Measurements from ENCODE around the gene FSTL4. TPM values are rescaled to one million over a fixed set of nuclear protein-coding genes. Genes with fewer than 3 reads are reported as not detected.

Gene FSTL4
- total RNA-seq, 1 donor from 2014 or later = not detected

DNA sequence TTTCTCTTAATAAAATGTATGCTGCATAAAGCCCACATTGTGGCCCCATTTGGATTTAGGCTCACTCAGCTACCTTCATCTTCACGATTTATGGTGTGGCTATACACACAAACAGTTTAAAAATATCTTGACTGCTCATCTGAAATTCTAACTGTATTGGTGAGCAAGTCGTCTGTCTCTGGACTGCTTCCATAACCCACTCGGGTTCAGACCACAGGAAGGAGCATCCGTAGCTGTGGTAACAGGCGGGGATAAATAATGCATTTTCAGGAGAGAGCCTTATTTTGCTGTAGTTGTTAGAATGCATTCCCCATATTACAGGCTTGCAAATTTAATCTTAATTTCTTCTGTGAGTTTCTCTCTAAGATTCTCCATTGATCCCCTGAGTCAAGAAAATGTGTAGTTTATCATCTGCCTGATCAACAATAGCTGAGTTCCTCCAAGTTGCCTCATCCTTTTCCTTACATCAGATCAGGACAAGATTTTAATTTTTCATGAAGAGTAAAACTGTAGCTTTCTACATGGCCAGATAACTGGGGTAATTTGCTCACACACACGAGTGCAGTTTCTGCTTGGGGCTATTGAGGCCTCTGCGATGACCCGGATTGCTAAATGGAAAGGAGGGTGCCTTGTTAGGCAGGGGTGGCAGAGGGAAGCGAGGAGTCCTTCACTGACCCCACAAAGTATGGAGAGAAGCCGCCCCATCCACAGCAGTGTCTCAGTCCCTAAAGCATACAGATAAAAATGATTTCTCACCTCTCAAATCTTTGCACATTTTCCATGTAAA, 133.9 kb downstream of the FSTL4 start:
- no peak for DNase-seq (ENCODE audit: low read depth)

DNA sequence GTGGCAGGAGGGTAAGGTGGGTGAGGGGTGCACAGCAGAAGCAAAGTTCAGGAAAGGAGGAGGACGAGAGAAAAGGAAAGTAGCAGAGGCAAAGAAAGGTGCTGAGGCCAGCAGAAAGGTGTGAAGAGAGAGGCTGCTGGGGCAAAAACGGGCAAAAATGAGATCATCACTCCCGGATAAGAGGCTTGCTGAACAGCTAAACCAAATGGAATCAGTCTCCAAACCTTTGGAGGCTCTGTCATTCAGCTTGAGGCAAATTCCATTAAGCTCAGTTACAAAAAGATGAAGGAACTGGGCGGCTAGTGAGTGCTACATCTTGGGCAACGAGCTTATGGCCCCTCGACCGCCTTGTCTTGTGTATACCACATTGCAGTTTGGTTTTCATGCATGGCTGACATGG, 136.4 kb downstream of the FSTL4 start:
- DNase-seq (ENCODE audit: low read depth) = no peak

DNA sequence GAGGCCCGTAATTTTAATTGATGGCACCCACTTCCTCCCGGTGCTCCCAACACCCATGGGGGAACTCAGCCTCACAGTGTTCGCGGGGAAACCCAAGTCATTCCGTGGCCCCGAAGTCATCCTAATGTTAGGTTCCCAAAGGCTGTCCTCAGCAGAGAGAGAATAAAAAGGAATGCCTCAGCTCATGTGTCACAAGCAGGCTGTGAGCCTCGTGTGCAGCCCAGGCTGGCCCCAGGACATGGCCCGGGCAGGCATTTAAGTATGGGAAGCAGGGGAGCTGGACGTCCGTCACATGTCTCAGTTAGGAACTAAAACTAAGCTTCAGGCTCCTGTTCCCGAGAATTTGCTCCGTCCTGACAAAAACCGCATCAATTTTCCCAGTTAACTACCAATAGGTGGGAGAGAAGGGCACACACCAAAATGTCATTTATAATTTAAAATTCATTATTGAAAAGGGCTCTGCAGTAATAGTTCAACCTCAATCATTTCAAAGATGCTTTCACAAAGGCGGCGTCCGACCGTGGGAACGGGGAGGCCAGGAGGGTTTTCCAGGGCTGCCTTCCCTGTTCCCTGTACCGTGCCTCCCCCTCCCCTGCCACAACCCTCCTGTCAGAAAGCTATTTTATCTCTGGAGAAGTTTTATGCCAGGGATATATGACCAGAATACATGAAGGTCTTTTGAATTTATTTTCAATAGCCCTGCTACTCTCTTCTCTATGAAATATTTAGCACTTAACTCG, 137.3 kb downstream of the FSTL4 start:
- no peak for DNase-seq (ENCODE audit: low read depth)

DNA sequence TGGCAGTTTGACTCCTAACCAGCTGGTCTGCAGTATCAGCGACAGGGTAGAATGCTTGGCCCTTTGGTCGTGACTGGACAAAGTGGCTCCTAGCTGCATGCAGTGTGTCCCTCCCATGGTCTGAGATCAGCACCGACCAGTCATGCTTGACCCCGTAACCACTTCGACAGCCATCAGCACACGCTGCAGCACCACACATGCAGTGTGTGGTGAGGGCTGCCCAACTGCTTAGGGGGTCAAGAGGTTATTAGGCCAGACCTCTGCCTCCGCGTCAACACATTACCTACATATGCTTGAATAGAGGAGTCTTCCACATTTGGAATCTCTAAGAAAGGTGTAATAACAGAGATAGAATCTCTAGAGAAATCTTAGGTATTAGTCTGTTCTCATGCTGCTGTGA, 139.1 kb downstream of the FSTL4 start:
- DNase-seq (ENCODE audit: low read depth) = no peak

DNA sequence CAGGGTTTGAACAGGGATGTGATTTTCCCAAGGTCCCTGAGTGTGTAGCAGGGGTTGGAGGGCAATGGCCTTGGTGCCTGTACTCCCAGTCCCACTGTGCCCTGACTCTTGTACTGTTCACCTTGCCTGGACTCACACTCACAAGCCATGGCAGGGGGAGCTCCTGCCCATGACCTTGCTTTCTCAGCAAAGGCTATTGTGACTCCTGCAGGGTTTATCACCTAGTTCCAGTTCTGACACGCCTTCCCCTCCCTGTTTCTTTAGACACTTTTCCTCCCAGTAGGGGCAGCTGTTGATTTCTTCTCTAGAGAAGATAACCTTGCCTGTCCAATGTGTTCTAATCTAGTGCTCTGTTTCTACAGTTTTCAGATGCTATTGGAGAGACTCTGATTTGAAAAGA, 139.5 kb downstream of the FSTL4 start:
- DNase-seq (ENCODE audit: low read depth) = no peak

DNA sequence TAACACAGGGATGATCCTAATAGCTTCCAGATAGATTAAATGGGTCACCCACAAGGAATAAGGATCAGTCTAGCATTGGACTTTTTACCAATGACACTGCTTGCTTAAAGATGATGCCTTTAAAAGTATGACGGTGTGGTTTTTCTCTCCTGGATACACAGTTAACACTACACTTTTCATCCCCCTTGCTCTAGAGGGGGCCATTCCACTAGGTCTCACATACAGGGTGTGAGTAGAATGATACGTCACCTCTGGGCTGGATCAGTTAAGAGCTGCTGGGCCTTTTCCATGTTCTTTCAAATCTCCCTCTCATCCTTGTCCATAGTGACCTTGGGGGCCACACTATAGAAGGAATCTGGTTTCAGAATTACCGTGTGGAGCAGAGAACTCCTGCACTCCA, 140.6 kb downstream of the FSTL4 start:
- no peak for DNase-seq (ENCODE audit: low read depth)

DNA sequence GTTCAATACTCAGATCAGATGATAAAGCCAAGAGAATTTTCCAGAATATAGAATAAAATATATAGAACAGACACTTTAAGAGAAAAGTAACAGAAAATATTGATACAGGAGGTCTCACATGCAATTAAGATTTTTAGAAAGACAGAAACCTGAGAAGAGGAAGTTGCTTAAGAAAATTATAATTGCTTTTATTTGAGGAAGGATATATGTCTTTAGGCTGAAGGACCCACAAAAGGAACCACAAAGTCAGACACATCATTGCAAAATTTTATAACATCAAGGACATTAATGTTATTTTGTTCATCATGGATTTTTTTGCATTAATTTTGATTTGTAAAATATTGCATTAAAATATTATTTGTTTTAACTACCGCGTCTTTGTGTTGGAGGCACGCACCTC, 141.5 kb downstream of the FSTL4 start:
- no peak for DNase-seq (ENCODE audit: low read depth)

DNA sequence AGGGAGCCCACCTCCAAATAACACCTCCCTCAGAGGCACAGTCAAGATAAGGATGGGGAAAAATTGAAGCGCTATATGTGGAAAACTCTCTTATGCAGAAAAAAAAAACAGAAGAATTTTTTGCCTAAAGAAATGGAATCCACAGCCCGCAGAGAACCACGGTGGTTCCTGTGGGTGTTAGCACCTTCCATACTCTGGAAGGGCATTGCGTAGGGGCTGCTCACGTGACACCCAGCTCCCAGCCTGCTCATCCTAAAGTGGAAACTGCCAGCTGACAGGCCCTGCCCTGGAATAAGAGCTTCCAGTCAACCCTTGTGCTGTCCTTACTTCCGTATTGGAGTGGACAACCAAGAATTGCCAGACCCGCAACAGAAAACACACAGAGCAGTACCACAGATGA, 142.5 kb downstream of the FSTL4 start:
- DNase-seq (ENCODE audit: low read depth) = no peak

DNA sequence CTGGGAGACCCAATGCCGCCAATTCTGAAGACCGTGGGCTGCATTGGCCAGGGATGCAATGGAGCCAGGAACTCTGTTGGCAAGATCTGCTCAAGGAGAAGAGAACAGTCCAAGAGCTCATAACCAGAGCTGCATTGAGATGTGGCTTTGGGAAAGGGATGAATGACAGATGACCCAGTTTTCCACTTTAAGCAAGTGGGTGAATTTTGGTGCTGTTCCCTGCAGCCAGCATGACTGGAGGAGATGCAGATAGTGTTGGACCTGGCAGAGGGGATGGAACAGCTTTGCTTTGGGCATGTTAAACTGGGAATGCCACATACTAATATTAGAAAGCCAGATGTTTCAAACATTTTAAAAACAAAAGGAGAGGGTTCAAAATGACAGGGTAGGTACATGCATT, 143.1 kb downstream of the FSTL4 start:
- no peak for DNase-seq (ENCODE audit: low read depth)

DNA sequence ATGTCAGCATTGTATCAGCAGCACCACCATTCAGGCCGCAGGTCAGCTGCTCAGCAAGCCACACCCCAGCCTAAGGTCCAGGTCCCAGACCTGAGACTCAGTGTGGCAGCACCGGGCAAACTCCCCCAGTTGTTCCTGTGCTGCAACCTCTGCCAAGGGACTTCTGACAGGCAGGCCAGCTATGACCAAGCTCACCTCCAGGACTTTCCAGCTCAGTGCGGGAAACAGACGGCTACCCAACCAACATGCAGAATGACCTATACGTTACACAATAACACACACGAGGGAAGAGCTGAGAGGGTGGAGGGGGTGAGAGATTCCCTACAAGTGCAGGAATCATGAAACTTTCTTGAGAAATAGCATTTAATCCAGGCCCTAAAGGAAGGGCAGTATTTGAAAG, 143.7 kb downstream of the FSTL4 start:
- no peak for DNase-seq (ENCODE audit: low read depth)

DNA sequence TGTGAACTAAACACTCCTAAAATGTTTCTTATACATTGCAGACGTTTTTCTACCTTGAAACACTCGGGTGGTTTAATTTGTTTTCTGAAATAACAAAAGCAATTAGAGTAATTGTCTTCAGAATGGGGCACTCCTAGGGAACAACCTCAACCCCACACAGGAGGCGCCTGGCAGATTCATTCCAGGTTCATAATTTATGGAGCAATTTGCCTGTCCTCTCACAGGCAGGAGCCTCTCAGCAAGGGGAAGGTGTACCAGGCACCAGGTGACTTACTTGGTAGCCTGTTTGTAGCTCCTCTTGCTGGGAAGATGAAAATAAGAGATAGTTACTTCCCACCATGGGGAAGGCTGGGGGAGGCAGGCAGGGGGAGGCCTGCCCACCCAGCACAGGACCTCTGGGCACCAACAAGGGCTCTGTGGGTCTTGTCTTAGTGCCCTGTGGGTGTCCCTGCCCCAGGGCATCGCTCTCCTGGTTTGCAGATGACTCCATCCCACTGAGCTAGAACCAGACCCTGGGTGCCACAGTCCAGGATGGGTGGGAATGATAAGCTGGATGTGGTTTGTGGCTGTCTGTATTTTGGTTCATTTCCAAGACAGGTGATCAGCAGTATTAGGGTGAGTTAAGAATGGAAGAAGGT, 144.4 kb downstream of the FSTL4 start:
- no peak for DNase-seq (ENCODE audit: low read depth)

DNA sequence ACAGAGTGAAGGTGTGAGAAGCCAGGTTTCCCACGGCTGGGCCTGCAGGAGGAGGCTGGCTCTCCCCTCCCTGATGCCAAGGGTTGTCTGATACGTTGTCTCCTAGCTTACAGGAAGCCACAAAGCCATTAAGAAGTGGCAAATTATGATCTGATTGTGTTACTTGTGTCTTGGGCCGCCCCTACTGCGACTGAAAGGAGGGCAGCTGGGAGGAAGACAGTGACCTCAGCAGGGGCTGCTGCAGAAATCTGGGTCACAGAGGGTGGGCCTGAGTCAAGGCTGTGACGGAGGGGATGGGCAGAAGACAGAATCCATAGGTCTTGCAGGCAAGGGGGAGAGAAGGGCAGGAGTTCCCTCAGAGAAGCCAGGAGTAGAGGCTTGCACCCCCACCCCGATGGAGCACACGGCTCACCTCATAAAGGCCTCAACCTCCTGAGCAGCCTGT, 145.0 kb downstream of the FSTL4 start:
- DNase-seq (ENCODE audit: low read depth) = no peak

DNA sequence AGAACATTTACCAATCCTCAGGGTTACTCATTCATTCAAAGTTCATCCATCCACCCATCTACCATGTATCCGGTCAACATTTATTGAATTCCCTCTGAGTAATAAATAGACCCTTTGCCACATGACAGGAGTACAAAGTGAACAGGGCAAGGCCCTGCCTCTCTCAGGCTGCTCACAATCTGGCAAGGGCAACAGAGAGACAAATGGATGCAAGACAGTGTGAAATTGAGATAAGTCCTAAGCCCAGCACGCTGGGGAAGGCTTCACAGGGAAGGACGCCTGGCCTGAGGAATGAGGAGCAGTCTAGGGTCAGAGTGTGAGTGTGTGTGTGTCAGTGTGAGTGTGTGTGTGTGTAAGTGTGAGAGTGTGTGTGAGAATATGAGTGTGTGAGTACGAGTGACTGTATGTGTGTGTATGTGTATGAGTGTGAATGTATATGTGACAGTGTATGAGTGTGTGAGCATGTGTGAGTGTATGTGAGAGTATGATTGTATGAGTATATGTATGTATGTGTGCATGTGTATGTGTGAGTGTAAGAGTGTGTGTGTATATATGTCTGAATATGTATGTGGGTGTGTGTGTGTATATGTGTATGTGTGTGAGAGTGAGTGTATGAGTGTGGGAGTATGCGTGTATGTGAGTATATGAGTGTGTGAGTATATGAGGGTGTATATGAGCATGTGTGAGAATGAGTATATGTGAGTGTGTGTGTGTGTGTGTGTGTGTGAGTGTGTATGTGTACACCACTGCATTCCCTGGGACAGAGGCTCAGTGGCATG, 145.6 kb downstream of the FSTL4 start:
- no peak for DNase-seq (ENCODE audit: low read depth)

DNA sequence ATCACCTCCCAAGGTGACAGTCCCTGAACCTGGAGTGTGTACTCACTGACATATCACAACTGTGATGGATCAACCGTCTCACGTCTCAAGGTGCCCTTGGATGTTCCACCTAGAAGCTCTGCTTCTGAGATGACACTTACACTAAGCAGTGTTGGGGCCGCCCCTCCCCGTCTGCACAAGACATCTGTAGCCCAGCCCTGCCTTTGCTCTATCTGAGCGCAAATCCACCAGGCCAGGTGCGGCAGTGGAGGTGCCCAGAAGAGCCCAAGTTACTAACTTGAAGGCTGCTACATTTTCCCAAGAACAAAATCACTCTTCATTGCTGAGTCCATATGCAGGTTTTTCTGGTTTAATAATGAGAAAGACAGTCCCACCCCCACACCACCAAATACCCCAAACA, 148.3 kb downstream of the FSTL4 start:
- no peak for DNase-seq (ENCODE audit: low read depth)

DNA sequence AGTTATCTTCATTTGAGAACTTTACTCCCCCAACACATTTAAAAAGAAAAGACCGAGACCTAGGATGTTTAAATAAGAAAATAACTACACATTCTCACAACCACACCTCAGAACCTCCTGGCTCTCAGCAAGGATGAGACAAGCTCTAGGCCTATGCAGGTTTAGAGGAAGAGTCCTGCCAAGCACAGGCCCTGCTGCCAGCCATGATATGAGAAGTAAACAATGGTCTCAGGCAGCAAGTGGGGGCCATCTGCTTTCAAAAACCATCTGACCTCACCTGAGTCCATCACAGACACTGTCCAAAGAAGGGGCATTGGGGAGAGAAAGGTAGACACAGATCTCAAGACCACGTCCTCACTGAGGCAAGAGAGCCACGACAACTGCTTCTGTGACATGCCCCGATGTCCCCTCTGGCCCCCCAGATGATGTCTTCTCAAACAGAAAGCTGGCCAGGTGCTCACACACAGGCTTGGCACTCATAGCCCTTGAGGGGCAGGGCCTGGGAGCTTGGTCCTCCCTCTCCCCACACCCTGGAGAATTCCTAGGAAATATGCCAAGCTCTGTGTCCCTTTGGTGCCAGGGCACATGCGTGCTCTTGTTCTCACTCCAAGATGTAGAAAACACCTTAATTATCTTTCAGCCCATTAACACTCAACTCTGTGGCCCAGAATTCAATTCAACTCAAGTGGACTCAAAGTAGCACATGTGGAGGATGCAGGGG, 150.4 kb downstream of the FSTL4 start:
- no peak for DNase-seq (ENCODE audit: low read depth)

DNA sequence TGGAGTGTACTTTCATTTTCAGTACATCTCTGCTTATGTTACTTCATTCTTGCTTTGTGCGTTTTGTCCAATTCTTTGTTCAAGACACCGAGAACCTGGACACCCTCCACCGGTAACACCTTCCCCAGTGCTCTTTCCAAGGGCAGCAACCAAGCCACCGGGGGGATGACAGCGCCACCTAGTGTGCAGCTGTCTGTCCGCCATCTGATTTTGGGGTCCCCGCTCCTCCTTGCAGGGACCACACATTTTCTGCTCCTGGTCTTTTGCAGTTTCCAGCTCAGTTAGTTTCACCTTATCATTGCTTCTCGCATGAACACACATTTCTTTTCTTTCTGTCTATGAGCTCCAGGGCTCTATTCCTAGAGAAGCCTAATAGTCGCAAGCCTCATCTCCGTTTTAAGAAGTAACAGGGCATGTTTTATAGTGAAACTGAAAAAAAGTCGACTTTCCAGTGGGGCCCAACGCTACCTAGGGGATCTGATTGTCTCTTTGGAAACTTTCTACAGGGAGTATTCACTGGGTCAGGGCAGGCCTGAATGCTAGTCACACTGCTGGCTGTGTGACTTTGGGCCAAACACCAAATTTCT, 152.1 kb downstream of the FSTL4 start:
- no peak for DNase-seq (ENCODE audit: low read depth)

DNA sequence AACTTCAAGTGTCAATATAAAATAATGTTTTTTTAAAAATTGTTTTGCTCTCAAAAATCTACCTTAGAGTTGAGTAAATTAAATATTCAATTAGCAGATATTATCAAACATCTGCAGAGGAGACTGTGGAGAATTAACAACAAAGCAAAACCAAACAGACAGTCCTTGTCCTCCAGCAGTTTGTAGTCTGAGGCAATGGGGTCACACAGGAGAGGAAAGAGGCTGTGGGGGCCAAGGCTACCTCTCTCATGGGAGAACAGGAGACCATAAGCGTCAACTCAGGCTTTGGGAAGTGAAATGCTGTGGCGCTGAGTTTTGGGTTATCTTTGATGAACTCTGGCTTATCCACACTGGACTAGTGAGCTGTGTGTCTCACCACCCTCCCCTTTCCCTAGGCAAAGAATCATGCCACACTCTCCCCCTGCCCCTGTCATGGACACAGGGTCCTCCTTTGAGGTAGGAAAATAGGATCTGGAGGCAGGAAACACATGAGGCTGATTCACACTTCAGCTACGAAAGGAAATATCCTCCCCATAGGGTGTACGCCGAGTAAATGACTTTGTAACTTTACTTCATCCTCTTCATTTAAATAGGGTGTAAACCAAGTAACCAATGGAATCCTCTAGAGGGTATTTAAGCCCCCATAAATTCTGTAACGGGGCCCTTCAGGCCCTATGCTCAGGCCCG, 152.7 kb downstream of the FSTL4 start:
- DNase-seq (ENCODE audit: low read depth) = no peak

DNA sequence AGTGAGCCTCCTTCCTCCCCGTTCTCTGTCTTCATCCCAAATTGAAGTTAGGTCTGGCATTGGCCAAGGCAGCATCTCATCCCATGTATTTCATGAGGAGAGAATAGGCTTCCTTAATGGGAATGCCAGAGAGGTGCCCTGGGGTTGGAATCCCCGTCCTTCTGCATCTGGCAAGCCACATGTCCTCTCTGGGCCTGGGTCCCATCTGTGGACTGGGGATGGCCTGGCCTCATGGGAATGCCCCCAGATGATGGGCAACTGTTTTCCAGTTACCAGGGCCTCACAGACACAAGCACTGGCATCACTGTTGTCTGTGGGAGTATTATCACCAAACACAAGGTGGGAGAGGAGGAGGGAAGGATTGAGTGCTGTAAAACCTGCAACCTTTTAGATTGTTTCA, 153.9 kb downstream of the FSTL4 start:
- no peak for DNase-seq (ENCODE audit: low read depth)

DNA sequence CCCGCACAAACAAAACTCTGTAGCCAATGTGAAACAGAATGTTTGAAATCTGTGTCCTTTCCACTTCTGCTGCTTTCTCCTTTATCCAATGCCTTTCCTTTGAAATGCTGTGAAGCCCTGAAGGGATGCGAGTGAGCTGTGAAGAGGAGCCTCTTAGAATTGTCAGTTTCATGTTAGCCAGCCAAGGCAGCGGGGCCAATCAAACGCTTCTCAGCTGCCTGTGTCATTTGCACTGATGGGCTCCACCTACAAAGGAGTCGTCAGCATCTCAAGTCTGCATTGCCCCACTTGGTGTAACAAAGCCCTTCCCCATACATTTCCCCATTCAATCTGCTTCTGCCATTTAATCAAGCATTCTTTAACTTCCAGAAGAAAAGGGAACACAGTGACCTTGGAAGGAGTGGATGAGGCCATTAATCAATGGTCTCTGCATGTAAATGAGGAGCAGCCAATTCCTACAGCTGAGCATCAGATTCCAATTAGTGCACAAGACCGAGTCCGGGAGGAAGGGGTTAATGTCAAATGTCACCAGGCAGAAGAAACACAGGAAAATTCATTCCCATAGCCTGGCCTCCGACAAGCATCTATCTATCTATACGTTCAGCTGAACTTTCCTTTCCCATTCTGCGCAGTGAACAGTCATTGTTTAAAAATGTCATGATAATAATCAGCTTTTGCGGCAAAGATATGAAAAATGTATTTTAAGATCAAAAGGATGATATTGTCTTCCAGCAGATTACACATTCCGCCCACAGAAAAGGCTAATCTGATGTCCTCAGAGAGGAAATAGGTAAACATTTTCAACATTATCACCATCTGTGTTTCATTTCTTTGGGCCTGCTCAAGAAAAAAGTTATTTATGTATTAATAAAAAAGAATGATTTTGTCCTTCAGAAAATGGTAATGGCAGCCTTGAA, 154.6 kb downstream of the FSTL4 start:
- no peak for DNase-seq (ENCODE audit: low read depth)
